Measurements from ENCODE around the gene STAC2. TPM values are rescaled to one million over a fixed set of nuclear protein-coding genes. Genes with fewer than 3 reads are reported as not detected.

Gene STAC2
- total RNA-seq, 1 donor from 2014 or later = 1.5 TPM

DNA sequence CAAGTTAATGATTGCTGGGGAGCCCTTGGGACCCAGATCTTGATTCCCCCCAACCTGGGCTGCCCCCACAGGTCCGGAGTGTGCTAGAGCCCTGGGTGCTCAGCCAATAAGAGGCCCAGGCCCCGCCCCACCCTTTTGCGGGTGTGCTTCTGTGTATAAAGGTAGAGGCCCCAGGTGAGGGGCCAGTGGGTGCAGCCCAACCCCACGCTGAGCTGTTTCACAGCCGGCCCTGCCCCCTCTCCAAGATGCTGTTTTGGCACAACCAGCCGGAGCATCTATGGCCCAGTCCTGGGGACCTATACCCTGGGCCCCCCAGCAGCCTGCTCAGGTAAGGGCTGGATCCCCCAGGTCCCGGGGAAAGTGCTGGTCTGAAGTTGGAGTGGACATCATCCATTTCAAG lies 11.8 kb upstream of the STAC2 start:
- no peak for DNase-seq (ENCODE audit: extremely low spot score, unreplicated experiment)
- TF ChIP-seq, protein P1, sequence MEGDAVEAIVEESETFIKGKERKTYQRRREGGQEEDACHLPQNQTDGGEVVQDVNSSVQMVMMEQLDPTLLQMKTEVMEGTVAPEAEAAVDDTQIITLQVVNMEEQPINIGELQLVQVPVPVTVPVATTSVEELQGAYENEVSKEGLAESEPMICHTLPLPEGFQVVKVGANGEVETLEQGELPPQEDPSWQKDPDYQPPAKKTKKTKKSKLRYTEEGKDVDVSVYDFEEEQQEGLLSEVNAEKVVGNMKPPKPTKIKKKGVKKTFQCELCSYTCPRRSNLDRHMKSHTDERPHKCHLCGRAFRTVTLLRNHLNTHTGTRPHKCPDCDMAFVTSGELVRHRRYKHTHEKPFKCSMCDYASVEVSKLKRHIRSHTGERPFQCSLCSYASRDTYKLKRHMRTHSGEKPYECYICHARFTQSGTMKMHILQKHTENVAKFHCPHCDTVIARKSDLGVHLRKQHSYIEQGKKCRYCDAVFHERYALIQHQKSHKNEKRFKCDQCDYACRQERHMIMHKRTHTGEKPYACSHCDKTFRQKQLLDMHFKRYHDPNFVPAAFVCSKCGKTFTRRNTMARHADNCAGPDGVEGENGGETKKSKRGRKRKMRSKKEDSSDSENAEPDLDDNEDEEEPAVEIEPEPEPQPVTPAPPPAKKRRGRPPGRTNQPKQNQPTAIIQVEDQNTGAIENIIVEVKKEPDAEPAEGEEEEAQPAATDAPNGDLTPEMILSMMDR (conservative IDR thresholded peaks at IDR 0.05) = no peak

DNA sequence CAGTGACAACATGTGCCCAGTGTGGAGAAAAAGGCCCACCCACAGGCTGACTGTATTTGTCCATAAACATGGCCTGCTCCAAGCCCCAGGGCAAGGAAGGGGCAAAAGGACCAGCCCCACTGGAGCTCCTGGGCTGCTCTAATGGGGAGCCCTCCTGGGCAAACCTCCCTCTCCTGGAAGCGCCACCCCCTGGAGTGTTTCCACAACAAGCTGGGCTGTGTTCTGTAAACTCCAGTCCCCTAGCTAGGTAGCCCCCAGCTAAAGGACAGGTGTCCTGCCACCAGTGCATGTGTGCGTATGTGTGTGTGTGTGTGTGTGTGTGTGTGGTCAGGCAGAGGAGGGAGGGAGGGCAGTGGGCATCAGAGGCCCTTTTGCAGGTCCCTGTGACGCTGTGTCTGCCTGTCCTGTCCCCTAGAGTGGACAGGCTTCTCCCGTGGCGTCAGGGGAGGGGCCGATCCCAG lies 11.3 kb upstream of the STAC2 start:
- Mint-ChIP-seq H3K4me1 (ENCODE audit: unreplicated experiment) (peaks cover 6% of the 10 kb centered on the region), H3K27ac (no peak overlapping the region), H3K27me3 (peaks cover 24% of the 10 kb centered on the region), H3K4me3 (no peak overlapping the region), H3K36me3 (no peaks in the 10 kb centered on the region), H3K9me3 (no peaks in the 10 kb centered on the region)
- TF ChIP-seq, protein P1 (conservative IDR thresholded peaks at IDR 0.05) = no peak
- DNase-seq (ENCODE audit: extremely low spot score, unreplicated experiment) = no peak

More for the DNA sequence above, 11.8 kb upstream of the STAC2 start:
- H3K4me3 Mint-ChIP-seq = no peak overlapping the region
- no peak overlapping the region for H3K27ac Mint-ChIP-seq
- H3K36me3 Mint-ChIP-seq = no peaks in the 10 kb centered on the region
- peaks cover 19% of the 10 kb centered on the region for H3K27me3 Mint-ChIP-seq
- H3K4me1 Mint-ChIP-seq (ENCODE audit: unreplicated experiment) = peaks cover 5% of the 10 kb centered on the region
- H3K9me3 Mint-ChIP-seq = no peaks in the 10 kb centered on the region

DNA sequence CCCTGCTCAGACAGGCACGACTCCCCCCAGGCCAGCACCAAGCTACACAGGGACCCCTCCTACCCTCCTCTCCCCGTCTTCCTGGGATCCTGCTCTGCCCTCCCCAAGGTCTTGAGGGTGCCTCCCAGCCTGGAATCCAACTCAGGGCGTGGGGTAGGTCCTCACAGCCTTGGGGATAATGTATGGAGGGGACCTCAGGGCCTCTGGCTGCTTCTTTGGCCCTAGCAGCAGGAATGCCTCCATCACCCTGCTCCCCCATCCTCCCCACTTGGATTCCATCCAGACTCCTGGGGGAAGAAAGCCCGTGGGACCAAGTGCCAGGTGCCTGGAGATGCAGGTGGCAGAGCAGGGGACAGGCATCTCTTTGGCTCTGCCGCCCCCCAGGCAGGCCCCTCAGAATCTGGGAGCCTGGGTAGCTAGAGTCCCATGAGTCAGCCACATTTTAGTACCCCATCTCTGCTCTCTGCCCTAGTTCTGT lies 10.7 kb upstream of the STAC2 start:
- Mint-ChIP-seq H3K4me3 (no peak overlapping the region), H3K27me3 (peaks cover 30% of the 10 kb centered on the region), H3K4me1 (ENCODE audit: unreplicated experiment) (peaks cover 11% of the 10 kb centered on the region), H3K36me3 (no peaks in the 10 kb centered on the region), H3K9me3 (no peaks in the 10 kb centered on the region), H3K27ac (no peak overlapping the region)
- TF ChIP-seq, protein P1 (conservative IDR thresholded peaks at IDR 0.05) = no peak
- DNase-seq (ENCODE audit: extremely low spot score, unreplicated experiment) = no peak

DNA sequence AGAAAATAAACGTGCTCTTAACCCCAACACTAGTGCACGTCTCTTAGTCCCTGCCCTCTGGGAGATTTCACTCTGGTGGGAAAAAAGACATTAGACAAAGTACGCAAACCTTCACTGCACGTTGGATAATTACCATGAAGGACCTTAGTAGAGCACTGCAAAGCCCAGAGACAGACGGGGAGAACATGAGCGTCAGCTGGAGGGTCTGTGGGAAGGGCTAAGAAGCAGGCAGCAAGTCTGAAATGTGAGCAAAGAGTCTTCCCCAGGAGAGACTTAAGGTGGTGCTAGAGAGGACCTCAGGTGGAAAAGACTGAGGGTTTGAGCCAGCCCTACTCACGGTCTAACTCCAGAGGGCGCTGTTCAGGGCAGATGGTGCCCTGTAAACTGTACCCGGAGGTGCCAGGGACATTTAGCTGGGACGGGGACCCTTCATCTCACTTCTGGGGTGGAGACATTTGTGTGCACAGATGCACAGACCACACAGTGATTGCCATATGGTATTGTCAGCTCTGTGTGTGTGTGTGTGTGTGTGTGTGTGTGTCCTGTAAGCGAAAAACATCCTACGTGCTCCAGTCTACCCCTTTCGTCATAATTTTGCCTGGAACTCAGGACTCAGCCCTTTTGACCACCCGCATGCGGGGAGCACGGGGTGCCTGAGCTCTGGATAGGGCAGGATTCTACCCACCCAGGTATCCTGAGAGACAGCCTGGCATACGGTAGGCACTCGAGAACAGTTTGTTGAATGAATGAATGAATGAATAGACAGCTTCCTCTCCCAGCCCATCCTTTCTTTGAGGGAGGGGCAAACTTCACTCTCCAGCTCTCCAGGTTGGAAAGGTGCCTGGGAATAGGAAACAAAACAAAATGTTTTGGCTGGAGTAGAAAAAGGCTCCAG lies 10.1 kb upstream of the STAC2 start:
- peaks cover 13% of the 10 kb centered on the region for H3K4me1 Mint-ChIP-seq (ENCODE audit: unreplicated experiment)

DNA sequence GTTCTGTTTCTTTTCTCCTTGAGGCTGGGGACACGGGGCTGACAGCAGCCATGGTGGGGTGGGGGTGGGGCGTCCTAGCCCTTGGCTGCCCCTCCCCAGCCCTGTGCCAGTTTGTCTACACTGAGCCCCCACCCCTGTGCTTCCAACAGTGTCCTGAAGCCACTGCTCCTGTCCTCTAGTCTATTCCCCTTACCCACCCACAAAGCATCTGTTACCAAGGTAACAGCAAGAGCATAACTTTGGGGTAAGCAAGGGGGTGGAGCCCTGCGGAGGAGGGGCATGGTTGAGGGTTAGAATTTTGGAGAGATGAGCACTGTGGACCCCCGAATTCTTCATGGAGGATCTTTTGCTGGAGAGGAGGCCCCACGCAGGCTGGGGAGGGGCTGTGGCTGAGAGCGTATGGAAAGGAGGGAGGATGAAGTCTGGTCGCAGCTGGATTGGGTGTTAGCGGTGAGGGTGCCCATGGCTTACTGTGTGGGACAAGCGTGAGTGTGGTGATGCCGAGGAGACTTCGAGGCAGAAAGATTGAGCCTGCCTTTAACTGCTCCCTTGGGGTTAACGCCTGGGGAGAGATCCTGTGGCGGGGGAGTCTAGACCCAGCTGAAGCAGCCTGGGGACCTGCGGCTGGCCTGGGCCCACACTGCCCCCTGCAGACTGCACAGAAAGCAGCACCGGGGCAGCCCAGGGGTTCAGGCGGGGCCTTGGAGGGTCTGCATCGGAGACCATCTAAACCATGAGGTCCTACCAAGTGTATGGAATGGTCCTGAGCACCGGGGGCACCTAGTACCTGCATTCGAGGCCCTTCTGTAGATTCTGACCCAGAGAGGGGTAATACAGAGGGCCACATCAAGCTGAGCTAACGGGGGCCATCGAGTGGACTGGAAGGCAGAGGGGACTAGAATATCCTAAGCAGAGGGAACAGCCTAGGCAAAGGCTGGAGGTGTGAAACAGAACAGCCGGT lies 6.1 kb upstream of the STAC2 start:
- Mint-ChIP-seq H3K27me3 (peaks cover 48% of the 10 kb centered on the region), H3K36me3 (no peaks in the 10 kb centered on the region), H3K4me3 (peak overlapping the region; percentile 65), H3K9me3 (no peaks in the 10 kb centered on the region), H3K27ac (peak overlapping the region; percentile 51), H3K4me1 (ENCODE audit: unreplicated experiment) (peaks cover 23% of the 10 kb centered on the region)
- no peak for DNase-seq (ENCODE audit: extremely low spot score, unreplicated experiment)
- TF ChIP-seq, protein P1 (conservative IDR thresholded peaks at IDR 0.05) = peak; percentile 79

More for the DNA sequence above, 10.1 kb upstream of the STAC2 start:
- no peak overlapping the region for H3K27ac Mint-ChIP-seq
- no peaks in the 10 kb centered on the region for H3K9me3 Mint-ChIP-seq
- no peak for DNase-seq (ENCODE audit: extremely low spot score, unreplicated experiment)
- H3K36me3 Mint-ChIP-seq = no peaks in the 10 kb centered on the region
- H3K27me3 Mint-ChIP-seq = peaks cover 34% of the 10 kb centered on the region
- TF ChIP-seq, protein P1 (conservative IDR thresholded peaks at IDR 0.05) = peak; percentile 81
- H3K4me3 Mint-ChIP-seq = no peak overlapping the region

Measured in type B pancreatic cell (in vitro differentiated cells).